ENCODE measurements around the gene EYA2. TPM values are rescaled to one million over a fixed set of nuclear protein-coding genes. Genes with fewer than 3 reads are reported as not detected.
"Not testable (repeated sequence)": the region's sequence is repeated elsewhere in the genome, so short reads cannot be mapped to it uniquely, and the experiment has no call there.

Gene EYA2
- total RNA-seq, 1 experiment from 2014 or later = not detected

- Histone ChIP-seq H3K36me3 (ENCODE audit: insufficient read depth, low read length, poor library complexity, severe bottlenecking) (no peaks in the 10 kb centered on the region), H3K4me3 (ENCODE audit: low read depth, low read length, poor library complexity, severe bottlenecking) (no peak overlapping the region), H3K27ac (ENCODE audit: low read depth, low read length, poor library complexity, severe bottlenecking) (no peak overlapping the region), H3K27me3 (replicated peaks; ENCODE audit: insufficient read depth, low read depth, low read length, poor library complexity) (peaks cover 16% of the 10 kb centered on the region), H3K4me1 (ENCODE audit: insufficient read depth, low read length, poor library complexity, severe bottlenecking) (no peaks in the 10 kb centered on the region), H3K9me3 (ENCODE audit: low read depth, low read length, poor library complexity, severe bottlenecking) (no peaks in the 10 kb centered on the region)
- POLR2A ChIA-PET (ENCODE audit: low non-redundant PET) = no interaction called here
- DNase-seq (ENCODE audit: low spot score) = no peak
- CTCF ChIA-PET = no interaction called here
- intact Hi-C loops (cut with micrococcal nuclease; ENCODE audit: unreplicated experiment) = no loop called here
- no TSS peak for BruUV-seq (replicated peaks)
- TF ChIP-seq EZH2 (IDR thresholded peaks at IDR 0.05; ENCODE audit: borderline replicate concordance, low read depth, low read length, poor library complexity, severe bottlenecking) = no peak
- no peak for TF ChIP-seq CTCF (conservative IDR thresholded peaks at IDR 0.05; ENCODE audit: low read depth, low read length)
Observed at GRCh38 chr20:46875059-46875458, 19.6 kb upstream of the EYA2 start.

- H3K36me3 ChIP-seq (ENCODE audit: insufficient read depth, low read length, poor library complexity, severe bottlenecking) = no peaks in the 10 kb centered on the region
- H3K27ac ChIP-seq (ENCODE audit: low read depth, low read length, poor library complexity, severe bottlenecking) = no peak overlapping the region
- ChIA-PET POLR2A (ENCODE audit: low non-redundant PET) (no interaction called here), CTCF (no interaction called here)
- DNase-seq (ENCODE audit: low spot score) = no peak
- no peak for TF ChIP-seq CTCF (conservative IDR thresholded peaks at IDR 0.05; ENCODE audit: low read depth, low read length)
- no peak for TF ChIP-seq EZH2 (IDR thresholded peaks at IDR 0.05; ENCODE audit: borderline replicate concordance, low read depth, low read length, poor library complexity, severe bottlenecking)
- H3K27me3 ChIP-seq (replicated peaks; ENCODE audit: insufficient read depth, low read depth, low read length, poor library complexity) = peaks cover 30% of the 10 kb centered on the region
- H3K4me3 ChIP-seq (ENCODE audit: low read depth, low read length, poor library complexity, severe bottlenecking) = no peak overlapping the region
- no peaks in the 10 kb centered on the region for H3K9me3 ChIP-seq (ENCODE audit: low read depth, low read length, poor library complexity, severe bottlenecking)
- H3K4me1 ChIP-seq (ENCODE audit: insufficient read depth, low read length, poor library complexity, severe bottlenecking) = no peaks in the 10 kb centered on the region
- intact Hi-C loops (cut with micrococcal nuclease; ENCODE audit: unreplicated experiment) = no loop called here
- BruUV-seq (replicated peaks) = no TSS peak
Observed at GRCh38 chr20:46879386-46879785, 15.3 kb upstream of the EYA2 start.

- H3K4me3 ChIP-seq (ENCODE audit: low read depth, low read length, poor library complexity, severe bottlenecking); CTCF ChIA-PET; H3K27ac ChIP-seq (ENCODE audit: low read depth, low read length, poor library complexity, severe bottlenecking); H3K9me3 ChIP-seq (ENCODE audit: low read depth, low read length, poor library complexity, severe bottlenecking); BruUV-seq (replicated peaks); intact Hi-C loops (cut with micrococcal nuclease; ENCODE audit: unreplicated experiment); H3K4me1 ChIP-seq (ENCODE audit: insufficient read depth, low read length, poor library complexity, severe bottlenecking); H3K36me3 ChIP-seq (ENCODE audit: insufficient read depth, low read length, poor library complexity, severe bottlenecking); POLR2A ChIA-PET (ENCODE audit: low non-redundant PET); DNase-seq (ENCODE audit: low spot score): not testable (repeated sequence)
- H3K27me3 ChIP-seq (replicated peaks; ENCODE audit: insufficient read depth, low read depth, low read length, poor library complexity) = peaks cover 33% of the 10 kb centered on the region
Observed at GRCh38 chr20:46879963-46880362, 14.7 kb upstream of the EYA2 start.

GRCh38 chr20:46883892-46884291 is 10.8 kb upstream of the EYA2 start:
- intact Hi-C loops (cut with micrococcal nuclease; ENCODE audit: unreplicated experiment) = no loop called here
- ChIA-PET POLR2A (ENCODE audit: low non-redundant PET) (no interaction called here), CTCF (no interaction called here)
- Histone ChIP-seq H3K4me1 (ENCODE audit: insufficient read depth, low read length, poor library complexity, severe bottlenecking) (no peaks in the 10 kb centered on the region), H3K27ac (ENCODE audit: low read depth, low read length, poor library complexity, severe bottlenecking) (no peak overlapping the region), H3K36me3 (ENCODE audit: insufficient read depth, low read length, poor library complexity, severe bottlenecking) (no peaks in the 10 kb centered on the region), H3K4me3 (ENCODE audit: low read depth, low read length, poor library complexity, severe bottlenecking) (no peak overlapping the region), H3K27me3 (replicated peaks; ENCODE audit: insufficient read depth, low read depth, low read length, poor library complexity) (peaks cover 49% of the 10 kb centered on the region), H3K9me3 (ENCODE audit: low read depth, low read length, poor library complexity, severe bottlenecking) (no peaks in the 10 kb centered on the region)
- BruUV-seq (replicated peaks) = no TSS peak
- TF ChIP-seq CTCF (conservative IDR thresholded peaks at IDR 0.05; ENCODE audit: low read depth, low read length) (no peak), EZH2 (IDR thresholded peaks at IDR 0.05; ENCODE audit: borderline replicate concordance, low read depth, low read length, poor library complexity, severe bottlenecking) (no peak)
- DNase-seq (ENCODE audit: low spot score) = no peak

Data from A673 (cell line).